ENCODE data around the gene WEE1. TPM values are rescaled to one million over a fixed set of nuclear protein-coding genes. Genes with fewer than 3 reads are reported as not detected.

Gene WEE1
- total RNA-seq, 1 experiment from 2014 or later = 34.5 TPM

GRCh38 chr11:9613830-9614762 is 40.6 kb downstream of the WEE1 start:
- Mint-ChIP-seq H3K4me1 (ENCODE audit: insufficient read depth, unreplicated experiment) (peaks cover 35% of the 10 kb centered on the region), H3K4me3 (ENCODE audit: unreplicated experiment) (peak overlapping the region; percentile 77), H3K36me3 (ENCODE audit: insufficient read depth, unreplicated experiment) (no peaks in the 10 kb centered on the region), H3K9me3 (ENCODE audit: unreplicated experiment) (no peaks in the 10 kb centered on the region), H3K27ac (ENCODE audit: low read depth, unreplicated experiment) (peak overlapping the region; percentile 97), H3K27me3 (ENCODE audit: insufficient read depth, unreplicated experiment) (no peaks in the 10 kb centered on the region)
- DNase-seq (ENCODE audit: unreplicated experiment) = peak; percentile 79
- intact Hi-C loops (cut with micrococcal nuclease) = loop anchor here (1.0 to 10.0 kb wide), 8 partner anchors 37 to 708 kb away; partner anchors contain the start of genes ADM and ZNF143
- no TSS peak for BruUV-seq (replicated peaks)
- ChIA-PET CTCF (interaction anchor here (0.6 to 4.5 kb wide), 25 partner anchors 8 to 548 kb away, joined by 3 to 44 read pairs (median 5); partner anchors contain the start of gene SWAP70), POLR2A (interaction anchor here (0.5 to 5.9 kb wide), 23 partner anchors 13 to 696 kb away, joined by 3 to 125 read pairs (median 5); partner anchors contain the start of genes SWAP70, WEE1 and ZNF143)
- peak; percentile 87 for TF ChIP-seq CTCF (IDR thresholded peaks at IDR 0.05; ENCODE audit: unreplicated experiment)

GRCh38 chr11:9615031-9615451 is 41.6 kb downstream of the WEE1 start:
- ChIA-PET POLR2A (no interaction called here), CTCF (no interaction called here)
- no peak for TF ChIP-seq CTCF (IDR thresholded peaks at IDR 0.05; ENCODE audit: unreplicated experiment)
- no peak for DNase-seq (ENCODE audit: unreplicated experiment)
- peaks cover 35% of the 10 kb centered on the region for H3K4me1 Mint-ChIP-seq (ENCODE audit: insufficient read depth, unreplicated experiment)
- no peak overlapping the region for H3K27ac Mint-ChIP-seq (ENCODE audit: low read depth, unreplicated experiment)
- no TSS peak for BruUV-seq (replicated peaks)
- H3K27me3 Mint-ChIP-seq (ENCODE audit: insufficient read depth, unreplicated experiment) = no peaks in the 10 kb centered on the region
- H3K4me3 Mint-ChIP-seq (ENCODE audit: unreplicated experiment) = no peak overlapping the region
- H3K36me3 Mint-ChIP-seq (ENCODE audit: insufficient read depth, unreplicated experiment) = no peaks in the 10 kb centered on the region
- no peaks in the 10 kb centered on the region for H3K9me3 Mint-ChIP-seq (ENCODE audit: unreplicated experiment)
- intact Hi-C loops (cut with micrococcal nuclease) = loop anchor here (10.0 kb wide), 1 partner anchor 360 kb away; no protein-coding TSS in a partner anchor

- DNase-seq (ENCODE audit: unreplicated experiment) = peak; percentile 53
- no peaks in the 10 kb centered on the region for H3K9me3 Mint-ChIP-seq (ENCODE audit: unreplicated experiment)
- H3K27me3 Mint-ChIP-seq (ENCODE audit: insufficient read depth, unreplicated experiment) = no peaks in the 10 kb centered on the region
- no peak overlapping the region for H3K4me3 Mint-ChIP-seq (ENCODE audit: unreplicated experiment)
- no TSS peak for BruUV-seq (replicated peaks)
- peaks cover 31% of the 10 kb centered on the region for H3K4me1 Mint-ChIP-seq (ENCODE audit: insufficient read depth, unreplicated experiment)
- CTCF ChIA-PET = interaction anchor here (0.7 to 2.7 kb wide), 2 partner anchors 39 to 132 kb away, joined by 4 to 18 read pairs; no protein-coding TSS in a partner anchor
- no peak overlapping the region for H3K27ac Mint-ChIP-seq (ENCODE audit: low read depth, unreplicated experiment)
- TF ChIP-seq CTCF (IDR thresholded peaks at IDR 0.05; ENCODE audit: unreplicated experiment) = no peak
- POLR2A ChIA-PET = no interaction called here
- H3K36me3 Mint-ChIP-seq (ENCODE audit: insufficient read depth, unreplicated experiment) = no peaks in the 10 kb centered on the region
- intact Hi-C loops (cut with micrococcal nuclease) = loop anchor here (10.0 kb wide), 1 partner anchor 359 kb away; no protein-coding TSS in a partner anchor
Measured at GRCh38 chr11:9616042-9616675, 42.7 kb downstream of the WEE1 start.

GRCh38 chr11:9616858-9617257 is 43.4 kb downstream of the WEE1 start:
- Mint-ChIP-seq H3K4me1 (ENCODE audit: insufficient read depth, unreplicated experiment) (peaks cover 28% of the 10 kb centered on the region), H3K27me3 (ENCODE audit: insufficient read depth, unreplicated experiment) (no peaks in the 10 kb centered on the region), H3K36me3 (ENCODE audit: insufficient read depth, unreplicated experiment) (no peaks in the 10 kb centered on the region), H3K9me3 (ENCODE audit: unreplicated experiment) (no peaks in the 10 kb centered on the region), H3K27ac (ENCODE audit: low read depth, unreplicated experiment) (no peak overlapping the region), H3K4me3 (ENCODE audit: unreplicated experiment) (no peak overlapping the region)
- CTCF ChIA-PET = interaction anchor here (0.7 to 2.7 kb wide), 2 partner anchors 40 to 132 kb away, joined by 4 to 18 read pairs; no protein-coding TSS in a partner anchor
- no peak for DNase-seq (ENCODE audit: unreplicated experiment)
- no peak for TF ChIP-seq CTCF (IDR thresholded peaks at IDR 0.05; ENCODE audit: unreplicated experiment)
- intact Hi-C loops (cut with micrococcal nuclease) = loop anchor here (10.0 kb wide), 1 partner anchor 358 kb away; no protein-coding TSS in a partner anchor
- no TSS peak for BruUV-seq (replicated peaks)
- POLR2A ChIA-PET = no interaction called here
